Myocyte (in vitro differentiated cells): ENCODE measurements around the gene OR6C4. TPM values are rescaled to one million over a fixed set of nuclear protein-coding genes. Genes with fewer than 3 reads are reported as not detected.
"Not testable (repeated sequence)": the region's sequence is repeated elsewhere in the genome, so short reads cannot be mapped to it uniquely, and the experiment has no call there.

Experiments used
- DNase-seq: peaks from one replicate; pipeline ENCODE4 v3.0.0-alpha.2; 2012; ENCODE audit warnings: low read depth
- polyA plus RNA-seq: library from polyadenylated mRNA; unstranded; fragments of >200 nt; gene quantifications from one replicate; pipeline ENCODE4 v1.2.1, GENCODE V29; 2012; ENCODE audit warnings: missing spikeins
- total RNA-seq: library from RNA; depleted of rRNA; stranded (reverse); fragments of >200 nt; gene quantifications from 2 replicates; pipeline ENCODE4 v1.2.3, GENCODE V29; 2014

OR6C4 gene
- not detected in 2 replicates for total RNA-seq
- not detected for polyA plus RNA-seq

- no peak for DNase-seq
Measured at GRCh38 chr12:55549302-55549701, at the start of gene OR6C4. Gene OR6C4 (plus strand): TSS chr12:55549602. CDS start chr12:55551227, 1,625 bp downstream.

GRCh38 chr12:55499810-55500252, 49.6 kb upstream of the OR6C4 start:
- DNase-seq: no peak

- DNase-seq: no peak
Measured at GRCh38 chr12:55501601-55502000, 47.8 kb upstream of the OR6C4 start.

GRCh38 chr12:55515696-55516095, 33.7 kb upstream of the OR6C4 start:
- DNase-seq: no peak

- no peak for DNase-seq
Measured at GRCh38 chr12:55516391-55516790, 33.0 kb upstream of the OR6C4 start.

- not testable (repeated sequence) for DNase-seq
Measured at GRCh38 chr12:55548235-55548634, 1.2 kb upstream of the OR6C4 start.

GRCh38 chr12:55548756-55549155, 646 bp upstream of the OR6C4 start:
- no peak for DNase-seq

- no peak for DNase-seq
Measured at GRCh38 chr12:55554296-55554695, 4.9 kb downstream of the OR6C4 start.

- not testable (repeated sequence) for DNase-seq
Measured at GRCh38 chr12:55570060-55570459, 20.7 kb downstream of the OR6C4 start.

GRCh38 chr12:55570689-55571088, 21.3 kb downstream of the OR6C4 start:
- DNase-seq: not testable (repeated sequence)

- DNase-seq: no peak
Measured at GRCh38 chr12:55572168-55572567, 22.8 kb downstream of the OR6C4 start, which contains the start of gene OR2AP1. Gene OR2AP1 (plus strand): TSS chr12:55572468. CDS start chr12:55574415, 1,947 bp downstream.

- DNase-seq: no peak
Measured at GRCh38 chr12:55582066-55582465, 32.7 kb downstream of the OR6C4 start.

- no peak for DNase-seq
Measured at GRCh38 chr12:55585817-55586216, 36.4 kb downstream of the OR6C4 start.

- DNase-seq: not testable (repeated sequence)
Measured at GRCh38 chr12:55590152-55590551, 40.8 kb downstream of the OR6C4 start.

Other genes starting within 250 kb of the OR6C4 start
- not detected in 2 replicates for gene OR6C1, start 235.3 kb upstream of the OR6C4 start, total RNA-seq
- gene OR6C3, start 218.9 kb upstream of the OR6C4 start, total RNA-seq: not detected in 2 replicates
- gene OR6C75, start 186.6 kb upstream of the OR6C4 start, total RNA-seq: not detected in 2 replicates
- not detected in 2 replicates for gene OR6C65, start 149.1 kb upstream of the OR6C4 start, total RNA-seq
- not detected in 2 replicates for gene OR6C76, start 123.3 kb upstream of the OR6C4 start, total RNA-seq
- not detected in 2 replicates for gene OR6C2, start 105.5 kb upstream of the OR6C4 start, total RNA-seq
- gene OR6C70, start 79.5 kb upstream of the OR6C4 start, total RNA-seq: not detected in 2 replicates
- not detected in 2 replicates for gene OR6C68, start 57.2 kb upstream of the OR6C4 start, total RNA-seq
- not detected in 2 replicates for gene OR2AP1, start 22.9 kb downstream of the OR6C4 start, total RNA-seq
- gene OR10P1, start 87.3 kb downstream of the OR6C4 start, total RNA-seq: not detected in 2 replicates
- gene ITGA7, start 158.3 kb downstream of the OR6C4 start, total RNA-seq: 1,498 and 1,557 TPM in 2 replicates
- 104 and 106 TPM in 2 replicates for gene BLOC1S1, start 166.4 kb downstream of the OR6C4 start, total RNA-seq
- 457 and 673 TPM in 2 replicates for gene RDH5, start 170.8 kb downstream of the OR6C4 start, total RNA-seq
- gene CD63, start 179.4 kb downstream of the OR6C4 start, total RNA-seq: 2,565 and 2,632 TPM in 2 replicates
- 6.2 and 6.6 TPM in 2 replicates for gene GDF11, start 193.5 kb downstream of the OR6C4 start, total RNA-seq